ENCODE data around the gene APOC3. TPM values are rescaled to one million over a fixed set of nuclear protein-coding genes. Genes with fewer than 3 reads are reported as not detected.
A peak's percentile ranks its signal among the peaks of the same experiment; 100 is the strongest.

Gene APOC3
- total and polyA plus RNA-seq, 9 of the 15 experiments (the other 6 are each of a cell fraction or from before 2014, with no cell fraction given) = 1.1 TPM; not detected in 8

DNA sequence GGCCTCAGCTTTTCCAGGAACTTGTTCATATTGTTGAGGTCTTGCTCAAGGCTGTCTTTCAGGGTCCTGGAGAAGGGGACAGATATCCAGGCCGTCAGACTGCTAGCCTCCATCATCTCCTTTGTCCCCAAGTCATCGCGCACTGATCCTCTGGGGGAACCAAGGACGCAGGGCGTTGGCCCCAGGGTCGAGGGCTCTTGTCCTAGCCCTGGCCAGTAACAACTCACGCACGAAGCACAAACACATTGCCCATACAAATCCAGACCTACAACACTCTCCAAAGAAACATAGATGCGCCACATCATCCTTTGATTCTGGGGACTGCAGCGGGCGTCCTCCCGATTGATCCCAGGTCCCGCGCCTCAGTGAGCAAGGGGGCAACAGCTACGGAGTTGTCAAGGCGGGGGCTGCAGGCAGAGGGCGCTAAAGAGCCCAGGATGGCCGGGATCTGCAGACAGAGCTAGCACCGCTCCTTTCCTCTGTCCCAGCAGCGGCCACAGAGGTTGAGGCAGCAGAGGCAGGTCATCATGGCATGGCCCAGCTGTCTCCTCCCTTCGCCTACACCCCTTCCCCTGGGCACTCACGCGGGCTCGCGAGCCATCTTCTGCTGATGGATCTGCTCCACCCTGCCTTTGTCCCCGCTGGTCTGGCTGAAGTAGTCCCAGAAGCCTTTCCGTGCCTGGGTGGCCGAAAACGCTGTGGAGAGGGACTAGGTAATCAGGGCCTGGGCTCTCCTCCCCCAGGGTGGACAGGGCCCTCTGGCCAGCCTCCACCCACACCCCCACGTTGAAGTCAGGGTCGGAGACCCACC is 38.5 kb upstream of the APOC3 start (continued):
- TF ChIP-seq, protein P1, sequence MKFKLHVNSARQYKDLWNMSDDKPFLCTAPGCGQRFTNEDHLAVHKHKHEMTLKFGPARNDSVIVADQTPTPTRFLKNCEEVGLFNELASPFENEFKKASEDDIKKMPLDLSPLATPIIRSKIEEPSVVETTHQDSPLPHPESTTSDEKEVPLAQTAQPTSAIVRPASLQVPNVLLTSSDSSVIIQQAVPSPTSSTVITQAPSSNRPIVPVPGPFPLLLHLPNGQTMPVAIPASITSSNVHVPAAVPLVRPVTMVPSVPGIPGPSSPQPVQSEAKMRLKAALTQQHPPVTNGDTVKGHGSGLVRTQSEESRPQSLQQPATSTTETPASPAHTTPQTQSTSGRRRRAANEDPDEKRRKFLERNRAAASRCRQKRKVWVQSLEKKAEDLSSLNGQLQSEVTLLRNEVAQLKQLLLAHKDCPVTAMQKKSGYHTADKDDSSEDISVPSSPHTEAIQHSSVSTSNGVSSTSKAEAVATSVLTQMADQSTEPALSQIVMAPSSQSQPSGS (CRISPR knock-in tag; IDR thresholded peaks at IDR 0.05) = no peak
- TF ChIP-seq FOS (IDR thresholded peaks at IDR 0.05; ENCODE audit: extremely low read depth, insufficient read length) = no peak
- TF ChIP-seq CBFA2T2 (conservative IDR thresholded peaks at IDR 0.05) = no peak
- no peak; the same call in 1 of the 2 replicates for TF ChIP-seq CEBPG (CRISPR knock-in tag; IDR thresholded peaks at IDR 0.05)
- TF ChIP-seq CEBPG (tag; conservative IDR thresholded peaks at IDR 0.05 in 1 of 2, IDR thresholded peaks at IDR 0.05 in 1 of 2) = no peak
- TF ChIP-seq NCOA6 (IDR thresholded peaks at IDR 0.05) = no peak
- no peak for TF ChIP-seq ATF7 (IDR thresholded peaks at IDR 0.05)
- TF ChIP-seq ZNF263 (CRISPR knock-in tag; IDR thresholded peaks at IDR 0.05; ENCODE audit: borderline replicate concordance) = no peak
- no peak for TF ChIP-seq ZNF76 (CRISPR knock-in tag; IDR thresholded peaks at IDR 0.05; ENCODE audit: borderline replicate concordance)
- TF ChIP-seq SMAD1 (IDR thresholded peaks at IDR 0.05; ENCODE audit: low read depth, low read length, partially characterized antibody) = no peak
- no peak for TF ChIP-seq SIN3A (IDR thresholded peaks at IDR 0.05; ENCODE audit: borderline replicate concordance in 2 of 2, control insufficient read depth in 1 of 2, low read depth in 2 of 2, low read length in 2 of 2)
- TF ChIP-seq ZBTB5 (IDR thresholded peaks at IDR 0.05) = no peak
- no peak for TF ChIP-seq MXI1 (IDR thresholded peaks at IDR 0.05; ENCODE audit: low read depth, low read length)
- 0 out of 2 replicates have a peak, but pooled peaks have one; percentile 24 for TF ChIP-seq ARID4B (CRISPR knock-in tag; IDR thresholded peaks at IDR 0.05)
- no peak for TF ChIP-seq DPF2 (IDR thresholded peaks at IDR 0.05)
- TF ChIP-seq CAMTA2 (CRISPR knock-in tag; conservative IDR thresholded peaks at IDR 0.05) = no peak
- peak in 1 of 2 experiments; percentile 41; a peak in 1 of 4 replicates for TF ChIP-seq NONO (IDR thresholded peaks at IDR 0.05; ENCODE audit: low read depth in 2 of 2, low read length in 1 of 2)

Measured in K562 (cell line).